H9 (cell line): ENCODE data around the gene BIK. TPM values are rescaled to one million over a fixed set of nuclear protein-coding genes. Genes with fewer than 3 reads are reported as not detected.
"Not testable (repeated sequence)": the region's sequence is repeated elsewhere in the genome, so short reads cannot be mapped to it uniquely, and the experiment has no call there.

Experiments
- DNase-seq: peaks from one replicate; pipeline ENCODE4 v3.0.0-alpha.2; 2017
- H2AFZ ChIP-seq: one replicate; pipeline ENCODE4 v1.6.1; 2013; ENCODE audit warnings: mild to moderate bottlenecking, low read length, control low read depth, moderate library complexity
- H2AK5ac ChIP-seq: 2 replicates; pipeline ENCODE4 v1.6.1; 2013; ENCODE audit warnings: low read length, control low read depth, mixed read lengths; ENCODE audit not compliant: insufficient read length
- H2BK120ac ChIP-seq: one replicate; pipeline ENCODE4 v1.6.1; 2013; ENCODE audit warnings: low read depth, mild to moderate bottlenecking, low read length, control low read depth, inconsistent platforms; ENCODE audit not compliant: poor library complexity, severe bottlenecking
- H2BK12ac ChIP-seq: 2 replicates; pipeline ENCODE4 v1.6.1; 2013; ENCODE audit warnings: low read length, control low read depth, mixed read lengths, low read depth; ENCODE audit not compliant: insufficient read length
- H2BK15ac ChIP-seq: 2 replicates; pipeline ENCODE4 v1.6.1; 2013; ENCODE audit warnings: low read depth, low read length, control low read depth
- H2BK20ac ChIP-seq: one replicate; pipeline ENCODE4 v1.6.1; 2013; ENCODE audit warnings: low read depth, mild to moderate bottlenecking, low read length, control low read depth, inconsistent platforms; ENCODE audit not compliant: poor library complexity, severe bottlenecking
- H2BK5ac ChIP-seq: 2 replicates; pipeline ENCODE4 v1.6.1; 2013; ENCODE audit warnings: low read length, control low read depth, mixed read lengths; ENCODE audit not compliant: insufficient read length
- H3K14ac ChIP-seq: 2 replicates; pipeline ENCODE4 v1.6.1; 2013; ENCODE audit warnings: low read length, control low read depth; ENCODE audit not compliant: insufficient read depth
- H3K18ac ChIP-seq: 2 replicates; pipeline ENCODE4 v1.6.1; 2013; ENCODE audit warnings: low read depth, mild to moderate bottlenecking, mixed read lengths, low read length, control low read depth; ENCODE audit not compliant: insufficient read length
- H3K23ac ChIP-seq: 2 replicates; pipeline ENCODE4 v1.6.1; 2013; ENCODE audit warnings: low read length, control low read depth, mixed read lengths, low read depth; ENCODE audit not compliant: insufficient read length
- H3K23me2 ChIP-seq: 2 replicates; pipeline ENCODE4 v1.6.1; 2013; ENCODE audit warnings: low read depth, mild to moderate bottlenecking, mixed read lengths, low read length, control low read depth; ENCODE audit not compliant: insufficient read length, poor library complexity, severe bottlenecking
- H3K27ac ChIP-seq: 2 replicates; pipeline ENCODE4 v1.5.1; 2013; ENCODE audit warnings: low read length, control low read depth, mixed read lengths, low read depth; ENCODE audit not compliant: insufficient read length
- H3K27me3 ChIP-seq: 2 replicates; pipeline ENCODE4 v1.6.1; 2013; ENCODE audit warnings: low read length, control low read depth, inconsistent platforms; ENCODE audit not compliant: insufficient read depth
- H3K4ac ChIP-seq: 2 replicates; pipeline ENCODE4 v1.6.1; 2013; ENCODE audit warnings: low read depth, mild to moderate bottlenecking, control low read depth, inconsistent platforms, low read length, moderate library complexity
- H3K4me1 ChIP-seq: 2 replicates; pipeline ENCODE4 v1.6.1; 2013; ENCODE audit warnings: low read length, control low read depth, inconsistent platforms; ENCODE audit not compliant: insufficient read depth
- H3K4me2 ChIP-seq: 2 replicates; pipeline ENCODE4 v1.6.1; 2013; ENCODE audit warnings: low read length, control low read depth, mixed read lengths; ENCODE audit not compliant: insufficient read length, insufficient read depth
- H3K56ac ChIP-seq: 2 replicates; pipeline ENCODE4 v1.6.1; 2013; ENCODE audit warnings: low read depth, mild to moderate bottlenecking, mixed read lengths, low read length, control low read depth; ENCODE audit not compliant: insufficient read length
- H3K79me1 ChIP-seq: 2 replicates; pipeline ENCODE4 v1.6.1; 2013; ENCODE audit warnings: low read depth, mild to moderate bottlenecking, moderate library complexity, low read length, control low read depth, inconsistent platforms; ENCODE audit not compliant: insufficient read depth, poor library complexity, severe bottlenecking
- H3K79me2 ChIP-seq: 2 replicates; pipeline ENCODE4 v1.6.1; 2013; ENCODE audit warnings: low read length, control low read depth, inconsistent platforms; ENCODE audit not compliant: insufficient read depth
- H3K9ac ChIP-seq: 2 replicates; pipeline ENCODE4 v1.6.1; 2013; ENCODE audit warnings: low read length, control low read depth, mixed read lengths; ENCODE audit not compliant: insufficient read length; ENCODE audit errors: extremely low read depth
- H3K9me3 ChIP-seq: one replicate; pipeline ENCODE4 v1.6.1; 2013; ENCODE audit warnings: low read depth, low read length, inconsistent platforms; ENCODE audit not compliant: control insufficient read depth
- H3T11ph ChIP-seq: one replicate; pipeline ENCODE4 v1.6.1; 2013; ENCODE audit warnings: mild to moderate bottlenecking, low read length, control low read depth, inconsistent platforms
- H4K20me1 ChIP-seq: one replicate; pipeline ENCODE4 v1.6.1; 2013; ENCODE audit not compliant: control insufficient read depth, insufficient read length, insufficient read depth
- H4K5ac ChIP-seq: 2 replicates; pipeline ENCODE4 v1.6.1; 2013; ENCODE audit warnings: low read depth, mild to moderate bottlenecking, mixed read lengths, low read length, control low read depth; ENCODE audit not compliant: insufficient read length
- H4K8ac ChIP-seq: replicated peaks from 2 replicates; pipeline ENCODE4 v1.6.1; 2013; ENCODE audit warnings: low read length, control low read depth, mixed read lengths, low read depth; ENCODE audit not compliant: insufficient read length
- H4K91ac ChIP-seq: 2 replicates; pipeline ENCODE4 v1.6.1; 2013; ENCODE audit warnings: low read depth, mild to moderate bottlenecking, moderate library complexity, mixed read lengths, low read length, control low read depth; ENCODE audit not compliant: insufficient read length
- H3K27ac Mint-ChIP-seq, 3 experiments: 2 replicates in 2 of 3; 3 replicates in 1 of 3; pipeline ENCODE4 v1.8.0; 2020 to 2021; ENCODE audit warnings: mixed read lengths in 3 of 3, mild to moderate bottlenecking in 1 of 3, moderate library complexity in 1 of 3
- H3K27me3 Mint-ChIP-seq: 2 replicates; pipeline ENCODE4 v1.8.0; 2021; ENCODE audit warnings: low read depth, mild to moderate bottlenecking, moderate library complexity, mixed read lengths
- H3K36me3 Mint-ChIP-seq, 3 experiments: 2 replicates in 2 of 3; 3 replicates in 1 of 3; pipeline ENCODE4 v1.8.0; 2020 to 2021; ENCODE audit warnings: low read depth in 3 of 3, mixed read lengths in 3 of 3; ENCODE audit not compliant: insufficient read depth in 1 of 3
- H3K4me1 Mint-ChIP-seq, 2 experiments: 2 replicates each; pipeline ENCODE4 v1.8.0; 2020; ENCODE audit warnings: mixed read lengths in 2 of 2
- H3K4me3 Mint-ChIP-seq, 2 experiments: 2 replicates in 1 of 2; 3 replicates in 1 of 2; pipeline ENCODE4 v1.8.0; 2020 to 2021; ENCODE audit warnings: mild to moderate bottlenecking in 2 of 2, mixed read lengths in 2 of 2, moderate library complexity in 1 of 2
- H3K9me3 Mint-ChIP-seq, 2 experiments: 2 replicates in 1 of 2; 3 replicates in 1 of 2; pipeline ENCODE4 v1.8.0; 2020; ENCODE audit warnings: mild to moderate bottlenecking in 2 of 2, mixed read lengths in 2 of 2, moderate library complexity in 1 of 2
- WGBS: extraction: QIAGEN DNeasy Blood & Tissue Kit; methylation state at CpG from one replicate; pipeline ENCODE4 v1.1.7; 2013; ENCODE audit warnings: missing lambda C conversion rate, low lambda C conversion rate, mixed read lengths; ENCODE audit not compliant: insufficient read length; ENCODE audit errors: extremely low coverage; 5-methylcytosine and 5-hydroxymethylcytosine counted together
- total RNA-seq: library from RNA; stranded (reverse); gene quantifications from 2 replicates; pipeline ENCODE4 v1.2.1, GENCODE V29; 2021

The BIK gene
- total RNA-seq, 1 experiment from 2014 or later = 8.3 TPM

- not testable (repeated sequence) for H3K4me3 Mint-ChIP-seq, H3T11ph ChIP-seq, H3K4me1 ChIP-seq, H4K8ac ChIP-seq, H4K5ac ChIP-seq, H3K4ac ChIP-seq, H2BK15ac ChIP-seq, H3K9me3 Mint-ChIP-seq, H3K79me2 ChIP-seq, H3K27me3 ChIP-seq, H2BK120ac ChIP-seq, H3K23me2 ChIP-seq, H2BK20ac ChIP-seq, H2BK5ac ChIP-seq, H3K23ac ChIP-seq, H3K36me3 Mint-ChIP-seq, H3K18ac ChIP-seq, H3K27ac ChIP-seq, H3K14ac ChIP-seq, H2AFZ ChIP-seq, H3K9me3 ChIP-seq, H3K4me2 ChIP-seq, H4K20me1 ChIP-seq, H2BK12ac ChIP-seq, H4K91ac ChIP-seq, H3K27ac Mint-ChIP-seq, H3K79me1 ChIP-seq, H2AK5ac ChIP-seq, DNase-seq, H3K9ac ChIP-seq, H3K56ac ChIP-seq
- H3K27me3 Mint-ChIP-seq = peaks cover 17% of the 10 kb centered on the region
- H3K4me1 Mint-ChIP-seq = peaks cover 3 to 14% of the 10 kb centered on the region in 2 experiments
- no CpG with 5 or more reads among the region's 15 CpGs for WGBS
These were observed 35.8 kb downstream of the BIK start for GRCh38 chr22:43146332-43146731.
